Naive thymus-derived CD4-positive, alpha-beta T cell (primary cell): ENCODE data around the gene POLR1C. TPM values are rescaled to one million over a fixed set of nuclear protein-coding genes. Genes with fewer than 3 reads are reported as not detected.

Experiments used
- ATAC-seq: fragments of 150-1000 bp; cut with Tn5 transposase; 2 replicates; pipeline ENCODE4 v1.10.0; 2021; ENCODE audit warnings: mild to moderate bottlenecking, moderate library complexity
- CTCF ChIA-PET: fragments of 350-600 bp; sonication (Branson Sonifier 250); formaldehyde crosslinking; loops from one replicate; lab custom pipeline; 2021; ENCODE audit warnings: antibody characterized with exemption; lab: Charles Lee
- POLR2A ChIA-PET: fragments of 350-600 bp; sonication (Branson Sonifier 250); formaldehyde crosslinking; loops from one replicate; lab custom pipeline; 2021; ENCODE audit warnings: antibody characterized with exemption, inconsistent platforms; lab: Charles Lee
- DNase-seq, 9 donors: peaks; one replicate each; pipeline versions ENCODE4 v3.0.0 to v3.0.0-alpha.2; 2020 to 2022; ENCODE audit warnings: mixed read lengths in 1 of 9
- H3K27ac ChIP-seq: one replicate; pipeline ENCODE4 v1.7.0; 2013; ENCODE audit warnings: mild to moderate bottlenecking, low read depth, low read length, moderate library complexity
- H3K27me3 ChIP-seq, 2 donors: one replicate each; pipeline ENCODE4 v1.7.0; 2013; ENCODE audit warnings: low read length in 2 of 2, mild to moderate bottlenecking in 2 of 2, moderate library complexity in 2 of 2; ENCODE audit not compliant: control insufficient read depth in 2 of 2, insufficient read depth in 2 of 2
- H3K36me3 ChIP-seq, 3 experiments: 1 replicate in 2 of 3; 2 replicates in 1 of 3; pipeline ENCODE4 v1.7.0; 2013; ENCODE audit warnings: low read length in 3 of 3, mild to moderate bottlenecking in 3 of 3, moderate library complexity in 1 of 3; ENCODE audit not compliant: insufficient read depth in 3 of 3, control insufficient read depth in 2 of 3
- H3K4me1 ChIP-seq, 2 donors: one replicate each; pipeline ENCODE4 v1.7.0; 2013; ENCODE audit warnings: low read length in 2 of 2, mild to moderate bottlenecking in 2 of 2, moderate library complexity in 1 of 2; ENCODE audit not compliant: control insufficient read depth in 2 of 2, insufficient read depth in 2 of 2
- H3K4me3 ChIP-seq: 2 replicates; pipeline ENCODE4 v1.7.0; 2013; ENCODE audit warnings: mild to moderate bottlenecking, low read length
- H3K9me3 ChIP-seq, 3 experiments: 1 replicate in 2 of 3; 2 replicates in 1 of 3; pipeline ENCODE4 v1.7.0; 2013; ENCODE audit warnings: low read length in 3 of 3; ENCODE audit not compliant: control insufficient read depth in 2 of 3
- H3K27ac Mint-ChIP-seq, 9 donors: one replicate each; pipeline ENCODE4 v1.8.0; 2020 to 2022; ENCODE audit warnings: mixed read lengths in 9 of 9, mild to moderate bottlenecking in 8 of 9, moderate library complexity in 5 of 9, inconsistent platforms in 2 of 9
- H3K27me3 Mint-ChIP-seq, 5 donors: one replicate each; pipeline ENCODE4 v1.8.0; 2021 to 2022; ENCODE audit warnings: mixed read lengths in 5 of 5, mild to moderate bottlenecking in 1 of 5
- H3K36me3 Mint-ChIP-seq, 5 donors: one replicate each; pipeline ENCODE4 v1.8.0; 2020 to 2022; ENCODE audit warnings: mixed read lengths in 5 of 5, mild to moderate bottlenecking in 3 of 5, inconsistent platforms in 1 of 5
- H3K4me1 Mint-ChIP-seq, 7 donors: one replicate each; pipeline ENCODE4 v1.8.0; 2020 to 2022; ENCODE audit warnings: mixed read lengths in 7 of 7, mild to moderate bottlenecking in 3 of 7, inconsistent platforms in 1 of 7
- H3K4me3 Mint-ChIP-seq, 10 donors: one replicate each; pipeline ENCODE4 v1.8.0; 2020 to 2022; ENCODE audit warnings: mild to moderate bottlenecking in 10 of 10, mixed read lengths in 10 of 10, moderate library complexity in 6 of 10, inconsistent platforms in 2 of 10
- H3K9me3 Mint-ChIP-seq, 11 donors: one replicate each; pipeline ENCODE4 v1.8.0; 2020 to 2022; ENCODE audit warnings: mixed read lengths in 11 of 11, mild to moderate bottlenecking in 4 of 11, inconsistent platforms in 1 of 11, moderate library complexity in 1 of 11
- intact Hi-C, 2 donors: fragments of 100-400 bp; cut with micrococcal nuclease; formaldehyde crosslinking; loops; one replicate each; pipeline ENCODE4 v1.15.1; 2023
- polyA plus RNA-seq, 2 donors: library from polyadenylated mRNA; unstranded; fragments of 300-500 nt; fragmentation: Illumina TruSeq; gene quantifications; one replicate each; pipeline ENCODE4 v1.2.3, GENCODE V29; 2021
- total RNA-seq, 6 experiments: library from RNA in 5 of 6; stranded (reverse) in 5 of 6; gene quantifications; 1 replicate in 5 of 6; 2 replicates in 1 of 6; pipeline ENCODE4 v1.2.3 and lab custom pipeline; 2021 to 2026

Gene POLR1C
- total and polyA plus RNA-seq, 7 experiments from 2014 or later: 13.1 to 61.1 (median 39.4) TPM

- ATAC-seq (peak; percentile 82), DNase-seq (peak; percentile 54 to 90 (median 68))
- Histone ChIP-seq H3K9me3 (no peaks in the 10 kb centered on the region), H3K4me1 (peaks cover 10 to 14% of the 10 kb centered on the region in 2 donors), H3K27ac (peak within 1 kb of the TSS; percentile 41), H3K4me3 (peak within 1 kb of the TSS; percentile 37), H3K27me3 (peaks cover 0 to 9% of the 10 kb centered on the region in 2 donors), H3K36me3 (peaks cover 3 to 44% (median 19%) of the 10 kb centered on the region in 3 experiments)
- Mint-ChIP-seq H3K4me3 (peak within 1 kb of the TSS; percentile 76 to 94 (median 84)), H3K36me3 (peaks cover 0 to 31% (median 22%) of the 10 kb centered on the region in 5 donors), H3K4me1 (peaks cover 21 to 52% (median 35%) of the 10 kb centered on the region in 7 donors), H3K27ac (peak within 1 kb of the TSS in 7 of 9 donors; percentile 1 to 76 (median 70)), H3K9me3 (peaks cover 0 to 1% (median 0%) of the 10 kb centered on the region in 11 donors), H3K27me3 (peaks cover 15 to 22% (median 19%) of the 10 kb centered on the region in 5 donors)
- intact Hi-C loops: loop anchor here (5.0 to 10.0 kb wide), 2 partner anchors 143 to 455 kb away; partner anchors contain the start of genes ZNF318 (in 2 of the 2), CUL7 (in 1 of the 2), KLC4 (in 1 of the 2) and MRPL2 (in 1 of the 2)
- ChIA-PET CTCF (no interaction called here), POLR2A (interaction anchor here (0.9 to 1.3 kb wide), 4 partner anchors 16 to 581 kb away, joined by 3 read pairs; partner anchors contain the start of genes CNPY3, TJAP1 and ZNF318)
Observed at GRCh38 chr6:43509984-43510826, 6.7 kb upstream of the POLR1C start, which contains the start of gene LRRC73. Gene LRRC73, minus strand, starts transcription at chr6:43510346. Its CDS starts 561 bp downstream, at chr6:43509785.

- H3K36me3 Mint-ChIP-seq: peaks cover 0 to 34% (median 23%) of the 10 kb centered on the region in 5 donors
- no peaks in the 10 kb centered on the region for H3K9me3 ChIP-seq
- peaks cover 15 to 22% (median 19%) of the 10 kb centered on the region in 5 donors for H3K27me3 Mint-ChIP-seq
- H3K4me3 ChIP-seq: peak overlapping the region; percentile 37
- POLR2A ChIA-PET: interaction anchor here (0.9 to 1.3 kb wide), 2 partner anchors 10 to 17 kb away, joined by 3 to 5 read pairs; no protein-coding TSS in a partner anchor
- peaks cover 0 to 1% (median 0%) of the 10 kb centered on the region in 11 donors for H3K9me3 Mint-ChIP-seq
- H3K27me3 ChIP-seq: peaks cover 0 to 9% of the 10 kb centered on the region in 2 donors
- peaks cover 16 to 20% of the 10 kb centered on the region in 2 donors for H3K4me1 ChIP-seq
- CTCF ChIA-PET: no interaction called here
- intact Hi-C loops: loop anchor here in 1 of 2 donors (10.0 kb wide), 1 partner anchor 456 kb away; the partner anchor contains the start of genes CUL7, KLC4 and MRPL2
- H3K27ac ChIP-seq: no peak overlapping the region
- H3K4me3 Mint-ChIP-seq: peak overlapping the region in 9 of 10 donors; percentile 55 to 85 (median 63)
- ATAC-seq (no peak), DNase-seq (no peak)
- peaks cover 3 to 45% (median 19%) of the 10 kb centered on the region in 3 experiments for H3K36me3 ChIP-seq
- peaks cover 27 to 58% (median 41%) of the 10 kb centered on the region in 7 donors for H3K4me1 Mint-ChIP-seq
- no peak overlapping the region for H3K27ac Mint-ChIP-seq
Observed at GRCh38 chr6:43510827-43511163, 6.1 kb upstream of the POLR1C start.

DNA sequence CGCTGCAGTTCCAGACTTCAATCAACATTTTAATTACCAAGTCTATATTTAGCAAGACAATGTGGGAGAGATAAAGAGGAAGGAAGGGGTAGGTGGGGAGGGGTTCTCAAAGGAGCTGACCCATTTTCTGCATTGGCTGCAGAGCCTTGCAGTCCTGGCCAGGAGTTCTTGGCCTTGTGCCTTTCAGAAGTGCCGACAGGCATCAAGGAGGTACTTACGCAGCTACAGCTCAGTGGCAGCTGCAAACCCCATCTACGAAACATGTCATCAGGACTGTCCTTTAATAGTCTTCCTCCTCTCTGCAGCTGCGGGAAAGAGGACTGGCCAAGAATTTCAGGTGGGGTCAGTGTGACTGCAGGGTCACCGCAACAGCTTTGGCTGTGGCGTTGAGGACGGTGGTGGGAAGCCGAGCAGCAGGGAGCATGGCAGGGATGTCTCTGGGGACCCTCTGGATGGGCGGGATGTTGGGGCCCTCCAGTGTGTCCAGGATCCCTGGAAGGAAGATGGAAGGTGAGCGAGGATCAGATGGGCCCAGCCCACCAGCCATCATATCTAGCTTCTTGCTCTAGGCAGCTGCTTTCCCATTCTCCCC, 5.0 kb upstream of the POLR1C start:
- peaks cover 0 to 9% of the 10 kb centered on the region in 2 donors for H3K27me3 ChIP-seq
- H3K27ac ChIP-seq: no peak overlapping the region
- H3K36me3 Mint-ChIP-seq: peaks cover 0 to 38% (median 23%) of the 10 kb centered on the region in 5 donors
- H3K9me3 ChIP-seq: no peaks in the 10 kb centered on the region
- ATAC-seq: no peak
- H3K4me3 ChIP-seq: no peak overlapping the region
- intact Hi-C loops: loop anchor here in 1 of 2 donors (10.0 kb wide), 1 partner anchor 457 kb away; the partner anchor contains the start of genes CUL7, KLC4 and MRPL2
- POLR2A ChIA-PET: interaction anchor here (0.9 to 1.3 kb wide), 2 partner anchors 11 to 18 kb away, joined by 3 to 5 read pairs; no protein-coding TSS in a partner anchor
- peaks cover 0 to 1% (median 0%) of the 10 kb centered on the region in 11 donors for H3K9me3 Mint-ChIP-seq
- no peak for DNase-seq
- CTCF ChIA-PET: no interaction called here
- H3K4me1 Mint-ChIP-seq: peaks cover 28 to 62% (median 48%) of the 10 kb centered on the region in 7 donors
- H3K27me3 Mint-ChIP-seq: peaks cover 15 to 22% (median 19%) of the 10 kb centered on the region in 5 donors
- peak overlapping the region in 3 of 9 donors; percentile 2 to 26 (median 9) for H3K27ac Mint-ChIP-seq
- peak overlapping the region in 4 of 10 donors; percentile 3 to 80 (median 50) for H3K4me3 Mint-ChIP-seq
- peaks cover 3 to 52% (median 19%) of the 10 kb centered on the region in 3 experiments for H3K36me3 ChIP-seq
- H3K4me1 ChIP-seq: peaks cover 20 to 27% of the 10 kb centered on the region in 2 donors

DNA sequence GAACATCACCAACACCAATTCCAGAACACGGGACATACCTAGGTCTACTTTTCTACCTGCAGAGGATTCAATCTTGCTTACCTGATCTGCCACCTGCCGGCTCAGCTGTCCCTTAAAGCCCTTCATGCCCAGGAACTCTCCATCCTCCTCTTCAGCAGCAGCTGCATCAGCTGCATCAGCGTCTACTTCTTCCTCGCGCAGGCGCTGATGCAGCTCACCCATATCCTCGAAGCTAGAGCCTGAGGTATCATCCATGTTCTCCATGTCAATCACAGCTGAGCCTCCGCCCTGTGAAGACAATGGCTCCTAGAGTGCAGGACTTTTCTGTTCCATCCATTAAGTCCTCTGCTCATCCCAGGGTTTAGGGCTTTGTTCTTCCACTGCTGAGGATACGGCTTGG, 1.1 kb upstream of the POLR1C start:
- DNase-seq: no peak
- Mint-ChIP-seq H3K4me3 (no peak overlapping the region), H3K27ac (no peak overlapping the region), H3K36me3 (peaks cover 0 to 44% (median 23%) of the 10 kb centered on the region in 5 donors), H3K9me3 (no peaks in the 10 kb centered on the region), H3K4me1 (peaks cover 14 to 43% (median 33%) of the 10 kb centered on the region in 7 donors), H3K27me3 (no peaks in the 10 kb centered on the region)
- no peak for ATAC-seq
- Histone ChIP-seq H3K4me1 (peaks cover 32 to 36% of the 10 kb centered on the region in 2 donors), H3K9me3 (no peaks in the 10 kb centered on the region), H3K27me3 (no peaks in the 10 kb centered on the region), H3K4me3 (peak overlapping the region; percentile 100), H3K27ac (peak overlapping the region; percentile 96), H3K36me3 (peaks cover 8 to 72% (median 36%) of the 10 kb centered on the region in 3 experiments)
- CTCF ChIA-PET: interaction anchor here (6.4 kb wide), 1 partner anchor 9 kb away, joined by 35 read pairs; no protein-coding TSS in a partner anchor
- intact Hi-C loops: loop anchor here (2.0 to 10.0 kb wide), 10 partner anchors 39 to 1465 kb away; partner anchors contain the start of genes SRF (in 2 of the 2), CNPY3 (in 1 of the 2), CUL7 (in 1 of the 2) and DLK2 (in 1 of the 2)
- POLR2A ChIA-PET: interaction anchor here (0.9 to 4.1 kb wide), 6 partner anchors 9 to 1595 kb away, joined by 3 to 23 read pairs (median 6); partner anchors contain the start of genes ABCC10, BYSL, MED20 and PPP2R5D

- Histone ChIP-seq H3K4me3 (peak overlapping the region; percentile 100), H3K4me1 (peaks cover 32 to 36% of the 10 kb centered on the region in 2 donors), H3K36me3 (peaks cover 8 to 72% (median 36%) of the 10 kb centered on the region in 3 experiments), H3K27ac (peak overlapping the region; percentile 96), H3K27me3 (no peaks in the 10 kb centered on the region), H3K9me3 (no peaks in the 10 kb centered on the region)
- Mint-ChIP-seq H3K4me1 (peaks cover 13 to 41% (median 33%) of the 10 kb centered on the region in 7 donors), H3K27me3 (no peaks in the 10 kb centered on the region), H3K27ac (no peak overlapping the region), H3K9me3 (no peaks in the 10 kb centered on the region), H3K4me3 (no peak overlapping the region), H3K36me3 (peaks cover 0 to 45% (median 25%) of the 10 kb centered on the region in 5 donors)
- ATAC-seq (peak; percentile 1), DNase-seq (no peak)
- intact Hi-C loops: loop anchor here (2.0 to 10.0 kb wide), 10 partner anchors 40 to 1466 kb away; partner anchors contain the start of genes SRF (in 2 of the 2), CNPY3 (in 1 of the 2), CUL7 (in 1 of the 2) and DLK2 (in 1 of the 2)
- ChIA-PET CTCF (interaction anchor here (0.7 to 6.4 kb wide), 2 partner anchors 10 to 90 kb away, joined by 3 to 35 read pairs; no protein-coding TSS in a partner anchor), POLR2A (interaction anchor here (0.9 to 4.1 kb wide), 13 partner anchors 10 to 1595 kb away, joined by 3 to 23 read pairs (median 4); partner anchors contain the start of genes ABCC10, BYSL, DLK2 and MED20)
Observed at GRCh38 chr6:43516367-43516696, 557 bp upstream of the POLR1C start.
